Activated CD4-positive, alpha-beta memory T cell treated with anti-CD3 and anti-CD28 coated beads, Interleukin-2, amount 10 ng/mL, durations not matched to agents 7 days and 5 days (primary cell): ENCODE measurements around the gene NME3. TPM values are rescaled to one million over a fixed set of nuclear protein-coding genes. Genes with fewer than 3 reads are reported as not detected.
"Not testable (repeated sequence)": the region's sequence is repeated elsewhere in the genome, so short reads cannot be mapped to it uniquely, and the experiment has no call there.

Experiments used
- CTCF ChIA-PET: fragments of 350-600 bp; sonication (Branson Sonifier 250); formaldehyde crosslinking; loops from one replicate; lab custom pipeline; 2021; ENCODE audit warnings: antibody characterized with exemption, inconsistent platforms; lab: Charles Lee
- POLR2A ChIA-PET: fragments of 350-600 bp; sonication (Branson Sonifier 250); formaldehyde crosslinking; loops from one replicate; lab custom pipeline; 2021; ENCODE audit warnings: antibody characterized with exemption; lab: Charles Lee
- DNase-seq: peaks from one replicate; pipeline ENCODE4 v3.0.0-alpha.2; 2020
- H3K27ac Mint-ChIP-seq: one replicate; pipeline ENCODE4 v1.8.0; 2021; ENCODE audit warnings: mild to moderate bottlenecking, mixed read lengths
- H3K27me3 Mint-ChIP-seq: one replicate; pipeline ENCODE4 v1.8.0; 2021; ENCODE audit warnings: mixed read lengths
- H3K36me3 Mint-ChIP-seq: one replicate; pipeline ENCODE4 v1.8.0; 2021; ENCODE audit warnings: low read depth, mixed read lengths
- H3K4me1 Mint-ChIP-seq: one replicate; pipeline ENCODE4 v1.8.0; 2021; ENCODE audit warnings: mixed read lengths
- H3K4me3 Mint-ChIP-seq: one replicate; pipeline ENCODE4 v1.8.0; 2021; ENCODE audit warnings: mild to moderate bottlenecking, mixed read lengths
- H3K9me3 Mint-ChIP-seq: one replicate; pipeline ENCODE4 v1.8.0; 2021; ENCODE audit warnings: mixed read lengths
- total RNA-seq, 2 experiments: library from RNA; stranded (reverse); gene quantifications; one replicate each; pipeline ENCODE4 v1.2.3, GENCODE V29; 2021

NME3 gene
- total RNA-seq, 2 experiments from 2014 or later: 48.0 to 52.0 TPM

- DNase-seq: no peak
- no peak overlapping the region for H3K4me3 Mint-ChIP-seq
- H3K27ac Mint-ChIP-seq: no peak overlapping the region
- H3K36me3 Mint-ChIP-seq: peaks cover 7% of the 10 kb centered on the region
- H3K4me1 Mint-ChIP-seq: no peaks in the 10 kb centered on the region
- H3K27me3 Mint-ChIP-seq: no peaks in the 10 kb centered on the region
- ChIA-PET CTCF (interaction anchor here (0.6 kb wide), 1 partner anchor 62 kb away, joined by 3 read pairs; no protein-coding TSS in a partner anchor), POLR2A (no interaction called here)
- no peaks in the 10 kb centered on the region for H3K9me3 Mint-ChIP-seq
Observed at GRCh38 chr16:1744338-1744840, 27.0 kb downstream of the NME3 start.

DNA sequence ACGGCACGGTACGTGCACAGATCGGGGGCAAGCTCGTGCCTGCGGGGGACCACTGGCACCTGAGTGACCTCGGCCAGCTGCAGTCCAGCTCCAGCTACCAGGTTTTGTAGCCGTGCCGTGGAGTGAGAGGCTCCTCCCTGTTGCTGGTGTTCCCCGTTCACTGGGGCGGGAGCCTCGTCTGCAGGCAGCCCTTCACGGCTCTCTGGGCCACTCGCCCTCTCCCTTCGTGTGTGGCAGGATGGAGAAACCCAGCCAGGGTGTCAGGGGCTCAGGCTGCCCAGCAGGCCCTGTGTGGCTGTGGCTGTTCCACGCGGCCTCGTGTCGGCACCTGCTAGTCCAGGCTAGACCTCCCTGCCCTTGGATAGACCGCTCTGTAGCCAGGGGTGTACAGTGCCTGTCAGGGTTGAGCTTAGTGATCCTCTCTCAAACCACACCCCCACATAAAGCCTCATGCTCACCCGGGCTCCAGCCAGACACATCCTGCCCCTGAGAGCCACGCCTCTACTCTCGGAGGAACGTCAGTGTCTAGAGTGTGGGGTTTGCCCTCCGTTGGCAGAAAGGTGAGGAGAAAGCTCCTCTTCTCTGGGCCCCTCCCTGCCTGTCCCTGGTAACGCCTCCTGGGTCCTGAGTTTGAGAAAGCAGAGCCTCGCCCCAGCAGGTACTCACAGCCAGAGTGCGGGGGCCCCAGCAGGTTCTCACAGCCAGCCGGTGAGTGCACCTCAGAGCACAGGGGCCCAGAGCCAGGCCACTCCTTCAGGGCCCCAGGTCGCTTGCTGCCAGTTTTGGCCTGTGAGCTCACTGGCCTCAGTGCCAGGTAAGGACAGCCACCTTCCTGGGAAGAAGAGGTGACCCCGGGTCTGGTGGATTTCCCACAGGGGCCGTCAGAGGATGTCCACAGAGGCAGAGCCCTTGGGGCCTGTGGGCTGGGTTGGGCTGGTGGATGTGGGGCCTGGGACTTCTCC, 27.7 kb downstream of the NME3 start:
- Mint-ChIP-seq H3K27me3 (no peaks in the 10 kb centered on the region), H3K4me1 (no peaks in the 10 kb centered on the region), H3K27ac (no peak overlapping the region), H3K9me3 (no peaks in the 10 kb centered on the region), H3K4me3 (no peak overlapping the region), H3K36me3 (no peaks in the 10 kb centered on the region)
- no peak for DNase-seq
- CTCF ChIA-PET: interaction anchor here (0.6 kb wide), 1 partner anchor 61 kb away, joined by 3 read pairs; no protein-coding TSS in a partner anchor
- POLR2A ChIA-PET: no interaction called here

DNA sequence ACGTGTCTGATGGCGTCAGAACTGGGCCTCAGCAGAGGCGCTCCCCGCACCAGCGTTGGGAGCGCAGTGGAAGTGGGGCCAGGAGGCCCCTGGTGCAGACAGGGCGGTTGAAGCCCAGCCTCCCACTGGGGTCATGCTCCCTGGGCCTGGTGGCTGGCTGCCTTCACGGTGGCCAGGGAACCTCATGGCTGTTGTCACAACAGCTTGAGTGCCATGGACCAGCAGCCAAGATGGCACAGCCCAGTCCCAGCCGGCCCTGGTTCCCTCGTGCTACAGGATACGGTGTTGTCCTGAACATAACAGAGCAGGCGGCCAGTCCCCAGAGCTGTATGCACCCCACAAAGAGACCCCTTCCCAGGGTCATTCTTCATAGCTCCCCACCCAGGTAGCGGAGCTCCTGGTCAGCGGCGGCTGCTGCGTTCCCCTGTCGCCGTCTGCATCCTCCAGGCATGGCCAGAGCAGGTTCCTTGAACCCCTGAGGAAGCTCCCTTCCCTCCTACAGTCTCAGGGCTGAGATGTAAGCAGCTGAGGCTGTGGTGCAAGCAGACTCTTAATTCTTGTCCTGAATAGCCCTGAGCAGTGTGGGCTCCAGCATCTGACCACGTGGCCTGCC, 29.7 kb downstream of the NME3 start:
- Mint-ChIP-seq H3K9me3 (no peaks in the 10 kb centered on the region), H3K4me3 (no peak overlapping the region), H3K27ac (no peak overlapping the region), H3K27me3 (no peaks in the 10 kb centered on the region), H3K4me1 (no peaks in the 10 kb centered on the region), H3K36me3 (no peaks in the 10 kb centered on the region)
- ChIA-PET POLR2A (interaction anchor here (1.4 kb wide), 1 partner anchor 13 kb away, joined by 4 read pairs; no protein-coding TSS in a partner anchor), CTCF (no interaction called here)
- no peak for DNase-seq

DNA sequence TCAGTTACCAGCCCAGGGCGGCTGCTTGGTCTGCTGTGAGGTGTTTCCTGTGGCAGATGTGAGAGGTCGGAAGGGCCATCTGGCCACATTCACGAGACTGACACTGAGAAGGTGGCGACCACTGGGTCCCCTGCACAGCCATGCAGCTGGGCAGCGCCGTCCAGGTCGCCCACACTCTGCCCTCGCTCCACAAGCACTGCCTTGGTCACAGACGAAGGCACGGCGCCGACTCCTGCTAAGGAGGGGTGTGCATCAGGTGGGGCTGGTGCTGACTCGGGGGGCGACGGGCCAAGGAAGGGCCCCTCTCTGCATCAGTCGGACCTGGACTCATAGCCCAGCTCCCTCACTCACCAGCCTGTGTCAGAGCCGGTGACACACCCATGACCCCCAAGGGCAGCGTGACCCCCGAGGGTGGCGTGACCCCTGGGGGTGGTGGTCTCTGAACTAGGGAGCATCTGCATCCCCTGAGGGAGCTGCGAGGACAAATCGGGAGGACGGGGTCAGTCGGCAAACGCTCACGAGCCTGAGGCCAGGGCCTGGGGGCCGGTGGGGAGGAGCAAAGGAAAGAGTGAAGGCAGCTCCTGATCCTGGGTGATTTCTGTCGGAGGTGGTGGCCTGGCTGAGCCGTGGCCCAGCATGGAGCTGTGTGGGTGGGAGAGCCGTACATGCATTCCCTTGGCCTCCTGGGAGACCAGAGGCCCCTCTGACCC, 30.4 kb downstream of the NME3 start:
- ChIA-PET CTCF (no interaction called here), POLR2A (interaction anchor here (1.4 kb wide), 1 partner anchor 13 kb away, joined by 4 read pairs; no protein-coding TSS in a partner anchor)
- DNase-seq: no peak

DNA sequence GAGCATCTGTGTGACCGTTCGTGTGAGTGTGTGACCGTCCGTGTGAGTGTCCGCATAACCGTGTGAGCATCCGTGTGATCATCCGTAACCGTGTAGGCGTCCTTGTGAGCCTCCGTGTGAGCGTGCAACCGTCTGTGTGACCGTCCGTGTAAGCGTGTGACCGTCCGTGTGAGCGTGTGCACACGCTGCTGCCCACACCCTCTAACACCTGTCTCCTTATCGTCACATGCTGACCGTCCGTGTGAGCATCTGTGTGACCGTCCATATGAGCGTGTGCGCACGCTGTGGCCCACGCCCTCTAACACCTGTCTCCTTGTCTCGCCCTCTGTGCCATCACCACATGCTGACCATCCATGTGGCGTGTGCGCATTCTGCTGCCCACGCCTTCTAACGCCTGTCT, 31.1 kb downstream of the NME3 start:
- no peak overlapping the region for H3K4me3 Mint-ChIP-seq
- no peaks in the 10 kb centered on the region for H3K36me3 Mint-ChIP-seq
- CTCF ChIA-PET: no interaction called here
- POLR2A ChIA-PET: no interaction called here
- DNase-seq: no peak
- no peak overlapping the region for H3K27ac Mint-ChIP-seq
- no peaks in the 10 kb centered on the region for H3K27me3 Mint-ChIP-seq
- no peaks in the 10 kb centered on the region for H3K9me3 Mint-ChIP-seq
- no peaks in the 10 kb centered on the region for H3K4me1 Mint-ChIP-seq

More for the DNA sequence above, 30.4 kb downstream of the NME3 start:
- Mint-ChIP-seq H3K9me3 (no peaks in the 10 kb centered on the region), H3K27me3 (no peaks in the 10 kb centered on the region), H3K27ac (no peak overlapping the region), H3K4me1 (no peaks in the 10 kb centered on the region), H3K4me3 (no peak overlapping the region), H3K36me3 (no peaks in the 10 kb centered on the region)

DNA sequence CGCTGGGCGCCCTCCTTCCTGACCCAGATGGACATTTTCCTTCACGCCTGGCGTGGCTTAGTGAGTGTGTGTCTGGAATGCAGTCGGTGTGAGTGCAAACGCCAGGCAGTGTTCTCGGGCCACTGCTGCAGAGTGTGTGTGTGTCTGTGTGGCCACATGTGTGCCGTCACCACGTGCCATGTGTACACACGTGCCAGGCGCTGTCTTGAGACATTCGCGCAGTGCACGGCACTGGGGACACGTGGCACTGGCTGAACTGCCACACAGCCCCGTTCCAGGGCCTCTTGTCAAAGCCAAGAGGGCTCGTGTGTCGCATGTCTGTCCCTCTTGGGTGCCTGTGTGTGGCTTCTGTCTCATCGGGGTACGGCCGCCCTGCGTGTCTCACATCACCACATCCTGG, 36.5 kb downstream of the NME3 start:
- no peaks in the 10 kb centered on the region for H3K4me1 Mint-ChIP-seq
- peaks cover 15% of the 10 kb centered on the region for H3K36me3 Mint-ChIP-seq
- no peak overlapping the region for H3K27ac Mint-ChIP-seq
- H3K4me3 Mint-ChIP-seq: no peak overlapping the region
- H3K9me3 Mint-ChIP-seq: no peaks in the 10 kb centered on the region
- ChIA-PET POLR2A (no interaction called here), CTCF (no interaction called here)
- H3K27me3 Mint-ChIP-seq: no peaks in the 10 kb centered on the region
- DNase-seq: no peak

DNA sequence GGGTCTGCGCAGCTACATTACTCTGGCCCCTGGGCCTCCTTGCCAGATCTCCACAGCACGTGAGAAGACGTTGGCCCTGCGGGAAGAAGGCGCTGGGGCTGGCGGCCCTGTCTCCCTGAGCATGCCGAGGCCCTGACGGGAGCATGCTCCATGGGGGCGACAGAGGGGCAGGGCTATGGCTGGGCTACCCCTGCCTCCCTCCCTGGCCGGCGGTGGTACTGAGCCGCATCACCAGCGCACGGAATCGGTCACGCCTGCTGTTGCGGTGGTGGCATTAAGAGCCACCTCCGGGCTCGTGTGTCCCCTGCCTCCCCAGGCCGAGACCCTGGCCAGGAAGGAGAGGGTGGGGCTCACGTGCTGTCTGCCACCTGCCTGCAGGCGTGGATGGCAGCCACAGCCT, 37.2 kb downstream of the NME3 start:
- DNase-seq: no peak
- Mint-ChIP-seq H3K4me3 (no peak overlapping the region), H3K27me3 (no peaks in the 10 kb centered on the region), H3K36me3 (peaks cover 17% of the 10 kb centered on the region), H3K4me1 (no peaks in the 10 kb centered on the region), H3K27ac (no peak overlapping the region), H3K9me3 (no peaks in the 10 kb centered on the region)
- ChIA-PET POLR2A (no interaction called here), CTCF (interaction anchor here (1.9 kb wide), 1 partner anchor 11 kb away, joined by 8 read pairs; no protein-coding TSS in a partner anchor)

GRCh38 chr16:1732551-1732987, 38.8 kb downstream of the NME3 start:
- H3K4me1 Mint-ChIP-seq, H3K9me3 Mint-ChIP-seq, DNase-seq, H3K27me3 Mint-ChIP-seq, H3K4me3 Mint-ChIP-seq, POLR2A ChIA-PET, H3K27ac Mint-ChIP-seq: not testable (repeated sequence)
- peaks cover 21% of the 10 kb centered on the region for H3K36me3 Mint-ChIP-seq
- CTCF ChIA-PET: interaction anchor here (1.9 kb wide), 2 partner anchors 9 to 26 kb away, joined by 5 to 8 read pairs; partner anchors contain the start of gene MAPK8IP3

DNA sequence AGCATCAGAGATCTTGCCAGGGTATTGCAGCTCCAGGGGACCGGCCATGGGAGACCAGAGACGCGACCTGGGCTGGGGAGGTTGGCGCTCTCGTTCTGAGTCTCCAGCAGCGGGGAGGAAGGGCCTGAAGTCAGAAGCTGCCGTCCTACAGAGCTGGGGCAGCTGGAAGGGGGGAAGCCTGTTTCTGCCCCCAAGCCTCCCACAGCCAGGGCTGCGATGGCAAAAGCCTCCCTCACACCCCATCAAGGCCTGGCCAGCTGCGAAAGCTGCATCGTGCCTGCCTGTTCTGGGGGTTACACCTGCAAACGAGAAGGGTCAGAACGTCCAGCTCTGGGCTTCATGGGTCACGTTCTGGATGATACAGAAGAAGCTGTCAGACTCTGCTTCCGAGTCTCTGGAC, 39.3 kb downstream of the NME3 start:
- POLR2A ChIA-PET: no interaction called here
- H3K27ac Mint-ChIP-seq: no peak overlapping the region

DNA sequence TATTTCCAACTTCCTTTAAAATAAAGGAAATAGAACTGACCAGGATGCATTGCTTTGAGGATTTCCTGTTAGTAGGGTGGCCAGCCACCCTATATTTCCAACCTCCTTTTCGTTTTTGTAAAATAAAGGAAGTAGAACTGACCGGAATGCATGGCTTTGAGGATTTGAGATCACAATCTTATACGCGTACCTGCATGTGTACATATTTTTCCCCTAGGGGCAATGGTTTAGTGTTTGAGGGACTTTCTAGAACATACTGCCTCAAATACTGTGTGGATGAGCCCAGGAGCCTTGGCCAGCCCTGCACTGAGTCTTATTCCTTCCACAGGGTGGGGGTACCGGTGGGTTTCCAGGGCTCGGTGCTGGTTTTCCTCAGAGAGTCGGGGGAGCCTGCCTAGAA, 39.7 kb downstream of the NME3 start:
- Mint-ChIP-seq H3K4me1 (no peaks in the 10 kb centered on the region), H3K4me3 (no peak overlapping the region), H3K36me3 (peaks cover 30% of the 10 kb centered on the region), H3K9me3 (no peaks in the 10 kb centered on the region), H3K27me3 (no peaks in the 10 kb centered on the region), H3K27ac (no peak overlapping the region)
- no peak for DNase-seq
- ChIA-PET CTCF (no interaction called here), POLR2A (no interaction called here)

More for the DNA sequence above, 39.3 kb downstream of the NME3 start:
- no peaks in the 10 kb centered on the region for H3K9me3 Mint-ChIP-seq
- no peak overlapping the region for H3K4me3 Mint-ChIP-seq
- DNase-seq: no peak
- no peaks in the 10 kb centered on the region for H3K27me3 Mint-ChIP-seq
- peaks cover 26% of the 10 kb centered on the region for H3K36me3 Mint-ChIP-seq
- CTCF ChIA-PET: interaction anchor here (1.9 kb wide), 1 partner anchor 26 kb away, joined by 5 read pairs; the partner anchor contains the start of gene MAPK8IP3
- H3K4me1 Mint-ChIP-seq: no peaks in the 10 kb centered on the region

GRCh38 chr16:1731073-1731472, 40.3 kb downstream of the NME3 start:
- H3K27ac Mint-ChIP-seq: no peak overlapping the region
- peaks cover 32% of the 10 kb centered on the region for H3K36me3 Mint-ChIP-seq
- no peak for DNase-seq
- CTCF ChIA-PET: no interaction called here
- no peaks in the 10 kb centered on the region for H3K4me1 Mint-ChIP-seq
- POLR2A ChIA-PET: no interaction called here
- no peaks in the 10 kb centered on the region for H3K9me3 Mint-ChIP-seq
- no peaks in the 10 kb centered on the region for H3K27me3 Mint-ChIP-seq
- no peak overlapping the region for H3K4me3 Mint-ChIP-seq

DNA sequence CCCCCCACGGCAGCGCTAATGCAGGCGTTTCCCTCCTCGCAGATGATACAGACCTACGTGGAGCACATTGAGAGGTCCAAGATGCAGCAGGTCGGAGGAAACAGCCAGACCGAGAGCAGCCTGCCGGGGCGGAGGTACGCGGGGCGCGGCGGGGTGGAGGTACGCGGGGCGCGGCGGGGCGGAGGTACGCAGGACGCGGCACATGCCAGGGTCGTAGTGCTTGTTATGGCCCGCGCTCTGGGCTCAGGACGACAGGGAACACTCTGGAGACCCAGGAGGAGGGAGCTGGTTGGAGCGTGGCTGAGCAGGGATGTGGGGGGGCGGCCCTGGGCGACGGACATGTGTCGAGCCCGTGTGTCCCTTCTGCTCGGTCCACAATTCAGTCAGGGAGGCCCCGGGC, 41.9 kb downstream of the NME3 start:
- H3K27ac Mint-ChIP-seq: no peak overlapping the region
- no peak overlapping the region for H3K4me3 Mint-ChIP-seq
- ChIA-PET CTCF (interaction anchor here (0.9 to 1.1 kb wide), 2 partner anchors 10 to 24 kb away, joined by 3 to 5 read pairs; partner anchors contain the start of gene MAPK8IP3), POLR2A (no interaction called here)
- no peaks in the 10 kb centered on the region for H3K9me3 Mint-ChIP-seq
- no peaks in the 10 kb centered on the region for H3K4me1 Mint-ChIP-seq
- H3K27me3 Mint-ChIP-seq: no peaks in the 10 kb centered on the region
- peaks cover 33% of the 10 kb centered on the region for H3K36me3 Mint-ChIP-seq
- no peak for DNase-seq
